ENCODE data around the gene C1QTNF2.
A peak's percentile ranks its signal among the peaks of the same experiment; 100 is the strongest.

The C1QTNF2 gene, protein sequence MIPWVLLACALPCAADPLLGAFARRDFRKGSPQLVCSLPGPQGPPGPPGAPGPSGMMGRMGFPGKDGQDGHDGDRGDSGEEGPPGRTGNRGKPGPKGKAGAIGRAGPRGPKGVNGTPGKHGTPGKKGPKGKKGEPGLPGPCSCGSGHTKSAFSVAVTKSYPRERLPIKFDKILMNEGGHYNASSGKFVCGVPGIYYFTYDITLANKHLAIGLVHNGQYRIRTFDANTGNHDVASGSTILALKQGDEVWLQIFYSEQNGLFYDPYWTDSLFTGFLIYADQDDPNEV

DNA sequence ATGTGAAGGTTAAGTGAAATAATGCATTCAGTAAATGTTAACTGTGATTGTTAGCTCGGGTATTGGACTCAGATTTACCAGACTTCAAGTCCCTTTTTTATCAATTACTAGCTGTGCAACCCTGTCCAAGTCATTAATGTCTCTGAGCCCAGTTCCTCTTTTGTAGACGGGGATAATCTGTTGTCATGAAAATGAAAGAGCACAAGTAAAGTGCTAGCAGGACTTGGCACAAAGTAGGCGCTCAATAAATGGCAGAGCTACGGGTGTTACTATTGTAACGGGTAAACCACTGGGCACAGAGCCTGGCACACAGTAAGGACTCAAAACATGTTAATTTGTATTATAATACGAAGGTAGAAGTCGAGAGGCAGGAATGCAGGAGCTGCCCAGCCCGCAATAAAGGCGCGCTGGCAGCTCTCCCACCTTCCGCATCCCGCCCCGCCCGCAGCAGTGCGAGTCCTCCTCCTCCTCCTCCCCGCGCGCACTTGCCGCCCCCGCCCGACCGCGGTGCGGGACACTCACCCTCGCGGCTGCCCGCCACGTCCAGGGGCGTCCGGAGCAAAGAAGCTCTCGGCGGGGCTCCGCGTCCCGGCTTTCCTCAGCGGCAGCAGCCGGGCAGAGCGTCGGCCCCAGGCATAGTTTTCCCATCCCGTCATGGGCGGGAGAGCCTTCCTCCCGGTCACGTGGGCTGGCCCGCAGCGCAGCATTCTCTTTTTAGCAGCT lies at the start of gene C1QTNF2:
TSS of gene C1QTNF2 (minus strand) at position 637 of the 723 bp plus-strand sequence. CDS start 15,615 bp downstream, outside the sequence.
- no peak for DNase-seq (ENCODE audit: low read depth in 3 of 3)

DNA sequence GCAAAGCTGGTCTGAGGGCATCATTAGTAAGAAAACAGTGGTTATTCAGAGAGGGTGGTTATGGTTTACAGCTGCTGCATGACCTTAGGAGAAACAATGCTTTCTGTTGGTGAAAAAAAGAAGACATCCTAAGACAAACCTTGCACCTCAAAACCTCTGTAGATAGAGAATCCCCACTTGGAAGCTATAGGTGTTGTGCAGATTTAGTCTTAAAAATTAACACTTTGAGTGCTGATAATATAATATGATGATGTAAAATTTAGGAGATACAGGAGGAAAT lies 49.8 kb upstream of the C1QTNF2 start:
- DNase-seq (ENCODE audit: low read depth in 3 of 3) = no peak

DNA sequence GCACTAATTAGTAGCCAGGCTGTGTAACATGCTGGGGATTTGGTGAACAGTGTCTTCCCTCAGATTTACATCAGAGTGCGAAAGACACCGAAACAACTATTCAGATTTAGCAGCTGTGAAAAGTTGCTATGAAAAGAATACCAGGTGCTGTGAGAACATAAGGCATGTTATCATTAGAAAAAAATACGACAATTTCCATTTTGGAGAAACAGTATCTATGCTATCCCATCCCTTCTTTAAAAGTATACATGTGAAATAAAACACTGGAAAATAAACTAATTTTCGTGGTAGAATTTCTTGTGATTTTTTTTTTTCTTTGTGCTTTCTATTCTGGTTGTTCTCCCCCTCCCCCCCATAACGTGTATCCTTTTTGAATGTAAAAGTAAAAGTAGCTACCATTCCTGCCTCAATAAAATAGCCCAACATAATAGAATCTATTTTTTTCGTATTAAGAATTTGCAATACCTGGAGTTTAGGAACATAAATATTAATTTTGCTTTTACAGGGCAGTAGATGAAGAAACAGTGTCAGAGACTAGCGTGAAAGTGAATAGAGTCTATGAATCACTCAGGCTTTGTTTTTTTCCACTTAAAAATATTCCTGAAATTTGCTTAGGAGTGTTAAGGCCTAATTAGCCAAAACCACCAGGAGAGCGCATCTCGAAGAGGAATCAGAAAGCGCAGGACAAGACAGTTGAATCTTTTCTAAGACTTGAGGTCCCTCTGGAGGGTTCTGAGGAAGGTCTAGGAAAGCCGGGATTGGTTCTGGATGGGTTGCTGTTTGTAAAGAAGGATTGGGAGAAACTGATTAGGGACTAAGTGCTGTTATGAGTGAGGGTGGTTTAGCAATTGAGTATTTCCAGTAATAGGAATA lies 49.3 kb upstream of the C1QTNF2 start:
- no peak for DNase-seq (ENCODE audit: low read depth in 3 of 3)

DNA sequence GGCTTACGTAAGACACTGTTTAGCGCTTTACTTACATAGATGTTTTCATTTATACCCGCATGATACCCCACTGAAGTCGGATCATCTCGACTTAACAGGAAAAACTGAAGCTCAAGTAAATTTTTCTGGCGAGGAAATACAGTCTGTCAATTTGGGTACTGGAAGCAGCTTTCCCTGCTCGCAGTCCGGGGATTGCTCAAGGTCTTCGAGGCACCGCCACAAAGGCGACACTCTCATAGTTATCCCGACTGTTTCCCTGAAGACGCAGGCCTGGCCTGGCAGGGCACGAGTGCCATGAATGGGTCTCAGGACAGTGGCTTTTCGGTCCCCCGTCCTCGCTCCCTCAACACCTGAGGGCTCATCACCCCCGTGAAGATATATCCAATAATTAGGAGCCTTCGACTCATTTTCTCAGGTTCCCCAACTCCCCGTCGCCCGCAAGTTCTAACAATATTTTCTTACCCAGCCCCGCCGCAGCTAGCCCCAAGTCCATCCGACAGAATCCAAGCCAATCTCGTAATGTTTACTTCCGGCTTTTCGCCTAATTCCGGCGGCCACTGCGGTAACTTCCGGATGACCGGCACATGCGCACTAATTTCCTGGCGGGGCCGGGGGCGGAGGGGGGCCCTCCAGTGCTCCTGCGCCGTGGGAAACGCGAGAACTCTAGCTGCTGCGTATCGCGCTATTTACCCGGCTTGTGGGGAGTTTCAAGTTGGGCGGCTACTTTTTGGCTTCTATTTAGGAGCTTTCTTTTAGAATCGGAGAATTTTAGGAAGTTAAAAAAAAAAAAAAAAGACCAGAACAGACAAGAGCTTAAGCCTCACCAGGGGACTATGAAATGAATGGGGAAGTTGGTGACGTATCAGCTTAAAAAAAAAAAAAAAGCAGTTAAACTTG lies 48.4 kb upstream of the C1QTNF2 start, which contains the start of gene SLU7:
TSS of gene SLU7 (minus strand) at position 521 of the 897 bp plus-strand sequence. CDS start 3,787 bp downstream, outside the sequence.
- peak; percentile 87 to 93 (median 91) for DNase-seq (ENCODE audit: low read depth in 3 of 3)

DNA sequence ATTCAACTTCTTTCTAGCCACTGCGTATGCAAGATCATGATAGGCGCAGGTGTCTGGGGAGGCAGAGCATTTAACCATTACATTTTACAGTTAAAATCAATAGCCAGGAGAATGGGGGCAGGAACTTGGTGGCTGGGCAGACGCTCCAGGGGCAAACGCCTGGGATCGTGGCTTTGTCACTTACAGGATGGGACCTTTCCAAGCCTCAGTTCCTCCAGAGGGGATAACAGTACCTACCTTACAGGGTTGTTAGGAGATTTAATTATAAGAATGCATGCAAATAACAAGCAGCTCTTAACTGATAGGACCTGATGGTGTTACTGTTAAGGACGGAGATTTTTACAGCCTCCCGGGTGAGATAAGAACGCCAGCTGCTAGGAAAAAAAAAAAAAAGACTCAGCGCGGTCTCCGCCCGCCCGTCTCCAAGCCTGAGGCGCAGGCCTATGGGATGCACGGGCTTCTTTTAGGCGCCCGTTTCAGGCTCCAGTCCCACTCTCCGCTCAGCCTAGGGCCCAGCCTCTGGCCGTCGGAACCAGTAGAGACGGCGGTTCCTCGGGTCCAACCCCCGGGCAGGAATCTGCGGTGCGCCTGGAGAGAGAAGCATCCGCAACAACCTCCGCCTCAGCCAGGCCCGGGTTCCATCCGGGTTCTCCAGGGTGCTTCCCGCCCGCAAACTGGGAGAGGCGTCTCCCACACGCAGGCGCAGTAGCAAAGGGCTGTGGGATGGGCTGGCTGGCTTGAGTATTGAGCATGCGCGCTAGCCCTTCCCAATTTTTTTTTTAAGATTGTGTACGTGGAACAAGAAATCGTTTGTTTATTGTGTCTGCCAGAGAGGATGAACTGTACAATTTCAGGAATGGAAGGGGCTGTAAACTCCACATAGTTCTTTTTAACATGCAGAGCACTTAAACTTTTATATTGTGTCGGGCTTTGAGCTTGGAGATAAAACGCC lies 29.3 kb upstream of the C1QTNF2 start, which contains the start of gene FAM200C:
TSS of gene FAM200C (minus strand) at position 653 of the 952 bp plus-strand sequence. CDS start 4,564 bp downstream, outside the sequence.
- DNase-seq (ENCODE audit: low read depth in 3 of 3) = peak; percentile 46 to 80 (median 48)

DNA sequence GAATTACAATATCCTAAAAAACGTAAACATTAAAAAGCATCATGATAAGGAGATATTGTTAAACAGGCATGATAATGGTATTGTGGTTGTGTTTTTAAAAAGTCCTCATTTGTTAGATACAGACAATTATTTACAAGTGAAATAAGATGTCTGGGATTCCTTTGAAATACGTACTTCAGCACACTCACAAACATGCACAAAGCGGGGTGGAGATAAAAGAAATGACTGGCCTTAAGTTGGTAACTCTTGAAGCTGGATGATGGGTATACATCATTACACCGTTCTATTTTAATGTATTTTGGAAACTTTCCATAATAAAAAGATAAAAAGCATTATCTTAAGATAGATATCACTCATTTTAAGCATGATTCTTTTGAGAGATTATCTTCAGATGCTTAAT lies 28.4 kb upstream of the C1QTNF2 start:
- no peak for DNase-seq (ENCODE audit: low read depth in 3 of 3)

DNA sequence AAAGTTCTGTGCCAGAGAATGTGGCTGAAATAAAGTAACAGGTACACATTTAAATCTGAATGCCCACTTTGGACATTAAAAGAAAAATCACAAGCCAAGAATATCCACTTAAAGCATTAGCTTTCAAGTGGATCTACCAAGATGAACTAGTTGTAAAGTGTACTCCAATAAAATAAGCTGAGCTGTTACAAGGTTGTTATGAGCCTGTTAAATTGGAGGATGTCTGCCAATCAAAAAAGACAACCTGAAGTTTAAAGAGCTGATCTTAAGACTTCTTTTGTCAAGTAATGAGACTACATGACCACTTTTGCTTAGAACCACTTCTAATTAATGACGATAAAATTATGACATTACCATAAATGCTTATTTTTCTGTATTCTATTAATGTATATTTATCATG lies 27.1 kb upstream of the C1QTNF2 start:
- no peak for DNase-seq (ENCODE audit: low read depth in 3 of 3)

DNA sequence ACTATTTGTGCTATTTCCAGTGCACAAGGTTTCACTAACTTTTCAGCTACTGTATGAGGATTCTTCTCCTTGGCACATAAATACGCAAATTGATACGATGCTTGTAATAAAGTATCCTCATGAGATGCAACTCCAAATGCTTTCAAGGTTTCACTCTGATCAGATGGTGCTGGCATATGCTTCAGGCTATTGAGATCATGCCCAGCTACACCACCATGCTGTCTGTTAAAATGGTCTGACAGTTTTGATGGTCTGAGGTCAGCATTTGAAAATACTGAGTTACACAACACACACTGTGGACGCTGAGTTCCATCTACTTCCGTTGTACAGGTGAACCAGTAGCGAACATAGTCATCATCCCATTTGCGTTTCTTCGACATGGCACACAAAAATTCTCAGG lies 24.7 kb upstream of the C1QTNF2 start:
- no peak for DNase-seq (ENCODE audit: low read depth in 3 of 3)

DNA sequence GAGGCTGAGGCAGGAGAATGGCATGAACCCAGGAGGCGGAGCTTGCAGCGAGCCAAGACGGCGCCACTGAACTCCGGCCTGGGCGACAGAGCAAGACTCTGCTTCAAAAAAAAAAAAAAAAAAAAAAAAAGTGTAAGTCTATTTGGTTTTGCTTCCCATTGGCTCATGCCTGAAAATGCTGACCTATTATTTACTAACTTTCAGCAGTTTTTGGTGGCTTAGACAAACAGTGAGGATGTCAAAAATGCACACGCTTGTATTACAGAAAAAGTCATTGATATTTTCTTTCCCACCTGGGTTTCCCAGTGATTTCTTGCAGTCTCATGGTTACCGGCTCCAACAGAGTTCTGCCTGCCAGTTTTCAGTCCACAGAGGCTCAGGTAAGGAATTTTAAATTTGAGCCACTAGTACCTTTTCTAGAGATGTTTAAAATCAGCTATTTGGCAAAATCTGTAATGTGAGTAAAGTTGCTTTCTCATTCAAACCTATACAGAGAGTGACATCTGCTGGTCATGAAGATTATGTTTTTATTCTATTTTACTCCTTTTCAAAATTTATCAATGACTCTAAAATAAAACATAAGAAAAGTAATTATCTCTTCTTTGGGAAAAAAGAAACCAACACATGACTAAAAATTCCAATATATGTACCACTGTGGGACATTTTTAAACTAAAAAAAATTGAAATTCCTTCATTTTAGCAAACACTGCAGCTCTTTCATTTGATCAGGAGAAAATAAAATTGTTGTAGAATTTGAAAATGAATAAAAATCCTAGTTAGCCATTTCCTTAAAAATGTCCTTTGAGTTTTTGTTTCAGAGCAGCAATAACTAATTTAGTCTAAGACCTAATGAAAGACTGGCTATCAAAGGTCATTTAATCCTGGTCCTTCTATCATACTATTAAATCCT lies 20.6 kb upstream of the C1QTNF2 start:
- DNase-seq (ENCODE audit: low read depth in 3 of 3) = no peak

DNA sequence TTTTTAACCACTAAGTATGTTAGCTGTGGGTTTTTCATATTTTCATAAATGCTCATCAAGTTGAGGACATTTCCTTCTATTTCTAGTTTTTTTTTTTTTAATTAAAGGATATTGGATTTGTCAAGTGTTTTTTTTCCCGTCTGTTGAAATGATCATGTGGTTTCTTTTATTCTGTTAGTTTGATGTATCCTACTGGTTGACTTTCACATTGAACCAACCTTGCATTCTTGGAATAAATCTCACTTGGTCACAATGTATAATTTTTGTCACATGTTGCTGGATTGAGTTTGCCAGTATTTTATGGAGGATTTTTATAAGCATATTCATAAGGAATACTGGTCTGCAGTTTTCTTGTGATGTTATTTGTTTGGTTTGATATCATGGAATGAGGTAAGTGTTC lies 17.0 kb upstream of the C1QTNF2 start:
- no peak for DNase-seq (ENCODE audit: low read depth in 3 of 3)

DNA sequence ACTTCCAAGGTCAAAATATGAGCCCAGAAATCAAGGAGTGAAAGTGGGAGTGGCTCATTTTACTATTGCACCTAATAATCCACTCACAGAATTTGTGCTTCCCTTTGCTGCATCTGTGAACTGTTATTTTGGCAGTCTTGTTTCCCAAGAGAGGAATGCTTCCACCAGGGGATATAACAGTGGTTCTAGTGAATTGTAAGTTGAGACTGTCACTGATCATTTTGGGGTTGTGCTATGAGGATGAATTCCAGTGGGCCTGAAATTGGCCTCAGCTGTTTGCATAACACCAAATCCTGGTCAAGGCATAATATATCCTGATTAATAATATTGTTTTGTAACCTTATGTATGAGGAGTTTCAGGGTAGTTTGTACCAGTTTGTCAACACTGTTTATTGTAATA lies 15.1 kb upstream of the C1QTNF2 start:
- no peak for DNase-seq (ENCODE audit: low read depth in 3 of 3)

DNA sequence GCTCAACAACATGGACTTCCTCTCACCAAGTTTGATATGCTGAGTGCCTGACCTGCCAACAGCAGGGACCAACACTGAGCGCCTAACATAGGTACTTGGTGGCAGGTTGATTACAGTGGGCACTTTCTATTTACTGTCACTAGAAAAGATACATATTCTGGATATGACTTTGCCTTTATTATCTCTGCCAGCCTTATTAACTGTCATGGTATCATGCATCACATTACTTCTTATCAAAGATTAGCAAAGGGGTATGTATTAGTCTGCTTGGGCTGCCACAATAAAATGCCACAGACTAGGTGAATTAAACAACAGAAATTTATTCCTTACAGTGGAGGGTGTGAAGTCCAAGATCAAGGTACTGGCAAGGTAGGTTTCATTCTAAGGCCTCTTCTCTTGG lies 14.3 kb upstream of the C1QTNF2 start:
- DNase-seq (ENCODE audit: low read depth in 3 of 3) = no peak

DNA sequence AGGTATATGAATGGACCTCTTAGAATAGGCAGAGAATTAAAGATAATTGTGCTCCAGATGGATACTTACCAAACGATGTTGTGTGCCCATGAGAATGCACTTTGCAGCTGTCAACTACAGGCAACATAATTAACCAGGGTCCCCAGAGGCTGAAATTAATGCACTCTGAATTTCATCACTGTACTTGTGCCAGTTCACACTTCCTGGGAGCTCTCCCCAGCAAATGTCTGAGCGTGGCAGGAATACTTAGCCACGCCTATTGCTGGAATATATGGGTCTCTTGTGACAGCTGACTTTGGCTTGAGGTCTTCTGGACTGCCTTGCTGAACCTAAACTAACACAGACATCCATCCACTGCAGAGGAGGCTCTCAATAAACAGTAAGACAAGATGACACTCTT lies 11.9 kb upstream of the C1QTNF2 start:
- no peak for DNase-seq (ENCODE audit: low read depth in 3 of 3)

DNA sequence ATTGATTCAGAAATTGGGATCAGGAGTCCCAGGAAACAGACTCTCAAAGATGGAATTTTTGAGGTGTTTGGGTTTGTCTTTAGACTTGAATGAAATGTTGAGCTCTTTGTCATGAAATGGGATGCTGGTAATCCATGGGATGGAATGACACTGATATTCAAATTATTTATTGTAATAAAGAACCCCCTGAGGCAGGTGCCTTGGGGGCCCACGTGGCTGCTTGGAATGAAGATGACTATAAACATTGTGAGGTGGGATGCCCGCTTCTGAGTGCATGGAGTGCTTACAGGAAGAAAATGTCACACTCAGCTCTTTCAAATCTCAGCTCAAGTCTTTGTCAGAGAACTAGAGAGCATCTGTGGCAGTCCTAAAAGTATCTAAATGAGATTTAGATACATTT lies 9.6 kb upstream of the C1QTNF2 start:
- DNase-seq (ENCODE audit: low read depth in 3 of 3) = no peak

DNA sequence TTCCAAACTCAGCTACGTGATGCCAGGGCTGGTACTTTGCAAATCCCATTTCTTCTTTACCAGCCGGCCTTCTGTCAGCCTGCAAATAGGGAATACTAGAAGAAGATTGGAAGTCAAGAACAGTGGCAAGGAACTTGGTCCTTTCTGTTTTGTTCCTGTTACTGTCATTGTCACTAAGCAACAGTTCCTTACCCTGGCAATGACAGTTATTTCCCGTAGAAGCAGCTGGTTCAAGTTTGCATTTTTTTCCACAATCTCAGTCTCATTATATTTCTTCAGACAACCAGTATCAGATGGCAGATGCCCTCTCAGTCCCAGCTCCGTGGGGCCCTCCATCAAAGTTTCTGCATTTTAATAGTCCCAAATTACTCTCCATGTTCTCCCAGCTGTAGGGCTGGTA lies 9.1 kb upstream of the C1QTNF2 start:
- DNase-seq (ENCODE audit: low read depth in 3 of 3) = no peak

DNA sequence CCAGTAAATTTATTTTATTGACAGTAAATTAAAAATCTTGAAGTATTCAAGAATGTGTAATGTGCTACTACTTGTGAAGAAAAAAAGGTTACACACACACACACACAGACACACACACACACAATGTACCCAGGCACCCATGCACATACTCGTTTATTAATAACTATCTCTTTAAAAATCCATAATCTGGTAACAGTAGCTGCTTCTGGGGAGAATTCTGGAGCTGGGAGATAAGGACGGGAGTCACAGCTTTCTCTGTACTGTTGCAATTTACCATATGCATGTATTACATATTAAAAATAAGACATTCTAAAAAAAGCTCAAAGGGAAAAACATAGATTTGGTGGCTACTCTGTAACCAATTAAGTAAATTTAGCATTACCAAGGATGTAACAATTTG lies 7.9 kb upstream of the C1QTNF2 start:
- no peak for DNase-seq (ENCODE audit: low read depth in 3 of 3)

DNA sequence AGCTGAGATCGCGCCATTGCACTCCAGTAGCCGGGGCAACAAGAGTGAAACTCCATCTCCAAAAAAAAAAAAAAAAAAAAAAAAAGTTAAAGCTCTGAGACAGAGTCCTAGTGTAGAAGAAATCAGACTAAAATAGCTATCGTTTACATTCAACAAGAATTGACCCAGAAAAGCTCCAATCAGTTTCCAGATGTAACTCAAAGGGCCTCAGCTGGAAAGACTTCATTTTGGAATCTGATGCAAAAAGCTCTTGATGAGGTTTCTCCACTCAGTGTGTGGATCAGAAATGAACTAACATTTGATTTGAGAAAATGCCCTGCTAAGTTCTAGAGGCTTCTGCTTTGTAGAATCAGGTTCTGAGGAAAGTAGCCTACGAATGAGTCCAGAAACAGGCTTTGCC lies 7.2 kb upstream of the C1QTNF2 start:
- no peak for DNase-seq (ENCODE audit: low read depth in 3 of 3)

DNA sequence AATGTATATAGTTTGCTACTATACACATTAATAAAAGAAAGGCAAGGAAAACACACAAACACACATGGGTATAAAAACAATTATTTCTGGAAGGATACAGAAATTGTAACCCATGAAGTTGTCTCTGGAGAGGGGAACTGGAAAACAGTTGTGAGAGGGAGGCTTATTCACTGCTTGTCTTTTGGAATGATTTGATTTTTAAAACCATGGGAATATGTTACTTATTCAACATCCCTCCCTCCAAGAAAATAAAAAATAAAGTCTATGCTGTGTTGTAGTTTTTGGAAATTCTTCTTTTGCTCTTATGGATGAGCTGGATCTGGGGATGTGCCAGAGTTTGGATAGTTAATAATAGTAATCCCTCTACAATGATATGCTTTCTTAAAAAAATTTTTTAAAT lies 6.0 kb upstream of the C1QTNF2 start:
- DNase-seq (ENCODE audit: low read depth in 3 of 3) = no peak

DNA sequence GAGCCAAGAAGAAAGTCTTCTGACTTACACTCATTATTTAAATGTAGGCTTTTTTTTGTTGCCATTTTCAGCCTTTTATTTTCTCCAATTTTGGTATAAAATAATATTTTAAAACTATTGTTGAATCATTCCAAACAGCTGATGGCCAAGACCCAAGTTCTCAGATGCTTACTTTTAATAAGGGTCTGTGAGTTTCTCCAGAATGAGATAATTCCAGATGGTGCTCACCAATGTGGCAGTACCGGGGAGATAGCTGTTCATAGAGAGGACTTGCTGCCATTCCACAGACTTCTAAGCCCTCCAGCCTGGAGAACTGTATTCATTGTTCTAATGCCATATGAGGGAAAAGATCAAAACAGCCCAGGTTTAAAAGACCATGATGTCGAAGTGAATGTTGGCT lies 5.3 kb upstream of the C1QTNF2 start:
- DNase-seq (ENCODE audit: low read depth in 3 of 3) = no peak

Measured in stimulated activated CD4-positive, alpha-beta T cell treated with anti-CD3 and anti-CD28 coated beads, TNF-alpha, amount 100 ng/mL, for 24 hours (primary cell).